Right kidney (tissue), 1 donor: ENCODE measurements around the gene ZBTB46.

Experiments used
- DNase-seq: peaks from one replicate; pipeline ENCODE4 v3.0.0-alpha.2; 2016

ZBTB46 gene

DNA sequence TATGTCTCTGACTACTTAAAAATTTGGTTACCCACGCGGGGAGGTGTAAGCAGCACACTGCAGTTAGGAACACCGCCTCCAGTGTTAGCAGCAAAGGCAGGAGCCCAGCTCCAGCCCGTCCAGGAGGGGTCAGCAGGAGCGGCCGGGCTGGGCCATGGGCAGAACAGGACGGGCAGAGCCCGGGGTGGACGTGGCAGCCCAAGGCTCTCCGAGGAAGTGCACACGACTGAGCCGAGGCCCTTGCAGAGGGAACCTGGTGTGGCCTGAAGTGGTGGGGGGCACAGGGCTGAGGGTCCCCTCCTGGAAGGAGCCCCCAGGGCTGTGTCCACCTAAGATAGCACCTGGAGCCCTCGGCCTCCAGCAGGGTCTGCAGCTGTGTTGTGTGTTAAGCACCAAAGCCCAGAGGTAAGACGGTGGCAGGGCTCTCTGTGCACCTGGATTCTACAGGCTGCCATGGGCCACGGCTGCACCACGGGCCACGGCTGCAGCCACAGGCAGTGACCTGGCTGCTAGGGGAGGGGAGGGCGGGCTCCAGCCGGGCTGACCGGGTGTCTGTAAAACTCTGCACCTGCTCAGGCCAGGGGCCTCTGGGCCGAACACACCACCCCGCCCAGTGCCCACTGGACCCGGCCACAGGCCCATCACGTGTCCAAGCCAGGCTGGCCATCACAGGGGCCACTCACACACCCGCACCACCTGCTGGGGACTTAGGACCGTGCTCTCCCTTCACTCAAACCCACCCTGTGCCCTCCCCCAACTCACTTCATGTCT is 84.9 kb downstream of the ZBTB46 start:
- DNase-seq: no peak

DNA sequence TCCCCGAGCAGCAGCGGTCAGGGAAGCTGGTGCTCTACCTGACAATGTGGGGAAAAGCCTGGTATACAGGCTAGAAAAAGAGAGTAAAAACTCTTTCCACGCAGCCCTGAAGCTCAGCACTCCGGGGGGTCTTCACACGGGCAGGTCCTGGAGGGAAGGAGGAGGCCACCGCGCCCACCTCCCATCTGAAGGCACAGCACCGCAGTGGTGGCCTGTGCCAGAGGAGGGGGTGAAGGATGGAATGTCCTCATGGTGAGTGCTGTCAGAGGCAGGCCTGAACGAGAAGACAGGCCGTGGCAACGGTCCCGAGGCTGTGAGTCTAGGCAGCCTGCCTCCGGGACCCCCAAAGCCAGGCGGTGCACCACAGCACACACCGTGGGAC is 85.6 kb downstream of the ZBTB46 start:
- no peak for DNase-seq

DNA sequence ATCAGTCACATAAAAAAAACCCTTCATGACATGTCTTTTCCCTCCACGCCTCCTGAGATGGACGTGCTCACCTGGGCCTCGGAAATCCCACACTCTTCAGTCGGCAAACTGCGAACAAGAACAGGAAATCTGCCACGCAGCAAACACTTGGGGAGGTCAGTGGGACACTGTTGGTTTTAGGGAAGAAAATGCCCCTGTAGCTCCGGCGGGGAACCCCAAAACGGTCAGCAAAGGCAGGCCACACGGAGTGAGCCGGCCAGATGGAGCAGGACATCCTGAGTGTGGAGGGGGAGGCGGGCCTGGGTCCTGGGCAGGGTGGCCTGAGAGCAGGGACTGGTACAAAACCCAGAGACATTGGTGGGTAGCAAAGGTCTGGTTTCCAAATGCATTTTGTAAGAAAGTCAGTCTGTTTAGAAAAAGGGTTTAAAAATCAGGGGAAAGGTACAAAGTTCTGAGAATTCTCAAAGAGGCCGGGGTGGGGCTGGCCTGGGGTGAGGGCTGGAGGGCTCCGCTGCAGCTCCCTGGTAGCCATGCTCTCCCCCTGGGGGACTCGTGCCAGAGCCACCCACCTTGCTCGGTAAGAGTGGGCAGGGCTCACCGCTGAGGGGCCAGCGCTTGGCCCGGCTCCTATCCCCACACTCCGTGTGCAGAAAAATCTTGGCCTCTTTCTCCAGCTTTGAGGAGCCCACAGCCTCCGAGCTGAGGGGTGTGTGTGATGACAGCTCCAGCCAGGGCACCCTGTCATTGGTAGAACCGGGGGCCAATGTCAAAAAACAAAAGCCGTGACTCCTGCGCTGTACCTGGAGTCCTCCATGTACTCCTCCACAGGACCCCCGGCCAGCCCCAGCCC is 86.3 kb downstream of the ZBTB46 start:
- DNase-seq: no peak

DNA sequence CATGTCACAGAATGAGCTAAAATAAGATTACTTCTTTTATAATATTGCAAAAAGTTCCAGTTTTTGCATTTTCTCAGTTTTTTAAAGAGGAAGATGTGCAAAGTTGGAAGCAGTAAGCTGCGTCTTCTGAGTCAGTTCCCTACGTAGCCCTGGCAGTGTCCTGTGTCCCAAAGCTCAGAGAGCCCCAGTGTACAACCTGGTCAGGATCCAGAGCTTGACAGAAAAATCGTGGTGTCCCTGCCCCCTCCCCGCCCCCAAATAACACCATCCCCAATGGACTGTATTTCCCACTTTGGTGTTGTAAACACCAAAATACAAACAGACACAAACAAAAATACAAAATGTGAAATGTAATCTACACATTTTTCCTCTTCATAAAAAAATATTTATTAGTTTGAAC is 86.9 kb downstream of the ZBTB46 start:
- DNase-seq: no peak

DNA sequence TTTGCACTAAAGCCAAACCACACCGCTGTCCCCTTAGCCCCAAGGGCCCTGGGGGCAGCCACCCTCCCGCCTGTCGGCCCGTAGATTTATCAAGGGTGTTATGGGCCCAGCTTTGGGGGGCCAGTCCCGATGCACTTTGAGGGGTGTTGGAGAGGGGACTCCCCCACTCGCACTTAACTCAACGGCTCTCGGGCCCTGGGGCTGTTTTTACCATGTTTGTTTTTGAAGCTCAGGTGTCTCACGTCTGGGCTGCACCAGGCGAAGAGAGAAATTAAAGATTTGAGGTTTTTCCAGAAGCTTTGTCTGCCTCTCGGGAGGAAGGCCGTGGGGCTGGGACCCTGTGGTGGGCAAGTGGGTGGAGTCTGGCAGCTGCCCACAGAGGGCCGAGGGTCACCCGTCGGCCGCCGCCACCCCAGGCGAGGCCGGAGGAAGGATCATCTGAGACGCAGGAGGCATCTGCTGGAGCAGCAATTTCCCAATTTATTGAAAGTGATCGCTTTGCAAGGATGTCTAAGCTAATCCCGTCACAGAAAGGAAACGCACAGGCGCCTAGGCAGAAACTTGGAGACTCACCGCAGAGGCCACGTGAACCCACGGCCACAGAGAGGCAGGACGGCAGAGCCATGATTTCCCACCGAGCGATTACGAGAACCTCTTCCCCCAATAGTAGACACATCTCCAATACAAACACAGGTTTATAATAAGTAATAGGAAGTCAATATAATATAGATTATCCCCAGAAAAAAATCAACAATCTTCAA is 87.7 kb downstream of the ZBTB46 start:
- no peak for DNase-seq

DNA sequence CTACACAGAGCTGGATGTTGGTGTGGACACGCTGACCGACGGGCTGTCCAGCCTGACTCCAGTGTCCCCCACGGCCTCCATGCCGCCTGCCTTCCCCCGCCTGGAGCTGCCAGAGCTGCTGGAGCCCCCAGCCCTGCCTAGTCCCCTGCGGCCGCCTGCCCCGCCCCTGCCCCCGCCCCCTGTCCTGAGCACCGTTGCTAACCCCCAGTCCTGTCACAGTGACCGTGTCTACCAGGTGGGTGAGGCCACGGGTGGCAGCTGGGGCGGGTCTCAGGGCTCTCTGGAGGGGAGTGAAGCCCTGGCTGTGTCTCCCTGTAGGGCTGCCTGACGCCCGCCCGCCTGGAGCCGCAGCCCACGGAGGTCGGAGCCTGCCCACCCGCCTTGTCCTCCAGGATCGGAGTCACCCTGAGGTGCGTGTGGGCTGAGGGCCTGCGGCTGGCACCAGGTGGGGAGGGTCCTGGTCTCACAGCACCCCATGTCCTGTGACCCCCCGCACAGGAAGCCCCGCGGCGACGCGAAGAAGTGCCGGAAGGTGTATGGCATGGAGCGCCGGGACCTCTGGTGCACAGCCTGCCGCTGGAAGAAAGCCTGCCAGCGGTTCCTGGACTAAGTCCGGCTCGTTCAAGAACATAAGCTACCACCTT is 88.6 kb downstream of the ZBTB46 start:
- no peak for DNase-seq

DNA sequence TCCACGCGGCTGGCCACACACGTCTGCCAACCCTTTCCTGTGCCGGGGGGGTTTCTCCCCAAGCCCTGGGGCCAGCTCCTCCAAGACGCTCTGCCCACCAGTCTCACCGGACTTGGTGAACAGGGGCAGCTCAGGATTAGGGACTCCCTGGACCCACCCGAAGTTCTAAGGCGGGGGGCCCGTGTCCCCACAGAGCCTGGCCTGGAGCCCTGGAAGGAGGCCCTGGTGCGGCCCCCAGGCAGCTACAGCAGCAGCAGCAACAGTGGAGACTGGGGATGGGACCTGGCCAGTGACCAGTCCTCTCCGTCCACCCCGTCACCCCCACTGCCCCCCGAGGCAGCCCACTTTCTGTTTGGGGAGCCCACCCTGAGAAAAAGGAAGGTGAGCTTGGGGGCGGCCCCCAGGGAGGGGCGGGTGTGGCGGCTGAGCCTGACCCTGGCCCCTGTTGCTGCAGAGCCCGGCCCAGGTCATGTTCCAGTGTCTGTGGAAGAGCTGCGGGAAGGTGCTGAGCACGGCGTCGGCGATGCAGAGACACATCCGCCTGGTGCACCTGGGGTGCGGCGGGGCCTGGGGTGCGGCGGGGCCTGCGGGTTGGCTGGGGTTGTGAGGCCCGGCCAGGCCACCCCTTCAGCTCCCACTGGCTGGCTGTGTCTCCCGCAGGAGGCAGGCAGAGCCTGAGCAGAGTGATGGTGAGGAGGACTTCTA is 89.2 kb downstream of the ZBTB46 start:
- no peak for DNase-seq

DNA sequence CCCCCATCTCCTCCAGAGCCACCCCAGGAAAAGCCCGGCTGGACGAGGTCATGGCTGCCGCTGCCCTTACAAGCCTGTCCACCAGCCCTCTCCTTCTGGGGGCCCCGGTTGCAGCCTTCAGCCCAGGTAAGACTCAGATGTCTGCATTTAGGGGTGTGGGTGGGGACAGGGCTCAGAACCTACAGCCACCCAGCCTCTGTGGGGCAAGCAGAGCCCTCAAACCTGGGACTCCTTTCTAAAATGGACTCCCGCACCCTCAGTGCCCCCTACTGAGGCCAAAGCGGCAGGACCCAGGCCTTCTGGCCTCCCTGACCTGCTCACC is 89.7 kb downstream of the ZBTB46 start:
- DNase-seq: no peak

DNA sequence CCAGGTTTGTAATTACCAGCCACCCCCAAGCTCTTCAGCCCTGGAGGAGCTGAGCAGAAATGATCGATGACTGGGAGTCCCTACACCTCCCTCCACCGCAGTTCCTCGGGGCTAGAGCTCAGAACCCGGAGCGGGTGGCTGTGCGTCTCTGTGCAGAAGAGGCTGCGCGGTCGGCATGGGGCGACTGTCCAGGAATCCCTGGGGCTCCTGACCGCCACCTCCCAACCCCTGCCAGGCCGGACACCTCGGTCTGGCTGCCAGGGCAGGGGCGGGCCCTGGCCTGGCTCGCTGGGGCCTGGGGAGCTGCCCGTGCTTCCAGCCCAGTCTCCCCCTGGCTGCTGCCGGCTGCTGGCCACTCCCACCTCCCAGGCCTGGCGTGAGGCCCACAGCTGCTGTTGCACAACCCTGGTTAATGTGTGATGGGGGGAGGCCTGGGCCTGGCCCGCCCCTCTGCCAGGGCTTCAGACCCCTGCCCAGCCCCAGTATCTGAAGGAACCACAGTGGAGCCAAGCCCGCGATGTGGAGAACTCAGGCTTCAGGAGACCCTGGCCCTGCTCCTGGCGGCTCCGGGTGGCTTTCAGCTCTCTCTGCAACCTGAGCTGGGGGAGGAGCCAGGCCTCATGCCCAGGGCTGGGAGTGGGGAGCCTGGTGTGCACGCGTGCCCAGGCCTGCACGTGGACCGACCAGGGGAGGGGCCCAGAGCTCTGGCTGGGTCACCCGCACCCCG is 90.3 kb downstream of the ZBTB46 start:
- DNase-seq: peak; percentile 96

DNA sequence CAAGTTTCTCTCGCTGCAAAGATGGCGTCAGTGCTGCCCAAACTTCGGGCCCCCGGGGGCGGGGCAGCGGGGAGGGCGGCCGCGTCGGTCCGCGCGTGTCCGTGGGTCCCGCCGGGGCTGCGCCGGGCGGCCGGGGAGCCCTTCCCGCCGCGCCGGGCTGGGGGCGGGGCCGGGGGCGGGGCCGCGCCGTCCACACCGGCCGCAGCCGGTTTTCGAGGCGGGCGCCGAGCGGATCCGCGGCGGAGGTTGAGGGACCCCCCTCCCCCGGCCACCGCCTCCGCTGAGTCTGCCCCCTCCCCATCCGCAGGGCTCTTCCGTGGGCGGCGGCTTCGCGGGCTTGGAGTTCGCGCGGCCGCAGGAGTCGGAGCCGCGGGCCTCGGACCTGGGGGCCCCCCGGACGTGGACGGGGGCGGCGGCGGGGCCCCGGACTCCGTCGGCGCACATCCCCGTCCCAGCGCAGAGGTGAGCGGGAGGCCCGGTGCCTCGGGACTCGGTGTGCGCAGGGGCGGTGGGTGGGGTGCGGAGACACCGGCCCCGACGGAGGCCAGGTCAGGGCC is 90.9 kb downstream of the ZBTB46 start:
- DNase-seq: no peak

DNA sequence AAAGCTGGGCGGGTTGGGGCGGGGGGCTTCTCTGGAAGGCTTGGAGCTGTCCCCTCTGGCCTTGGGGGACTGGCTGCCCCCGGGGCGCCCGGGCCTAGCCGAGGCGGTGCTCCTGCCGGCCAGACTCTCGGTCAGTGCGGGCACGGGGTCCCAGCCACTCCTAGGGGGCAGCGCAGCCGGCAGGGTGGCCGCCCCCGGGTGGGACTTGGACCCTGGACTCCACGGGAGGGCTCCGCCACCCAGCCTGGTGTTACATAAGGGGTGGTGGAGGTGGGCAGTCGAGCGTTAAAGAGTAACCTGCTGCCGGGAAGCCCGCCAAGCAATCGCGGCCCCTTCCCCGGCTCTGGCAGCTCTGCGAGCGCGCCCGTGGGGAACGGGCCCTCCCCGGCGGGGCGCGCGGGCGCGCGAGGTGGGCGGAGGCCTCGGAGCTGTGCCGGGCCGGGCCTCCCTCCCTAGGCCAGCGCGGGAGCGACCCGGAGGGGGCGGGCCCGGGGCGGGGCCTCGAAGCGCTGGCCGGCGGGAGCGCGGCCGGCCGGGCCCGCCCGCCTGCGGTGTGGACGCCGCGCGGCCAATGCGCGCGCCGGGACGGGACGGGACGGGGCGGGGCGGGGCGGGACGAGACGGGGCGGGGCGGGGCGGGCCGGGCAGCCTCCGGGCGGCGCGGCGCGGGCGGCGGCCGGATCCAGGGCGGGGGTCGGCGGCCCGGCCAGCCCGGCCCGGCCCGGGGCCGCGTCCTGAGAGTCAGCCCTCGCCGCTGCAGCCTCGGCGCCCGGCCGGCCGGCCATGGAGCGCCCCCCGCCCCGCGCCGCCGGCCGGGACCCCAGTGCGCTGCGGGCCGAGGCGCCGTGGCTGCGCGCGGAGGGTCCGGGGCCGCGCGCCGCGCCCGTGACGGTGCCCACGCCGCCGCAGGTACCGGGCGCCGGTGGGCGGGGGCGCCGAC is 91.7 kb downstream of the ZBTB46 start, which contains the start of gene SLC2A4RG:
Gene SLC2A4RG, plus strand, starts transcription at position 647 of the 940 bp plus-strand sequence. Its CDS starts 137 bp downstream, at position 784.
- peak; percentile 89 for DNase-seq

DNA sequence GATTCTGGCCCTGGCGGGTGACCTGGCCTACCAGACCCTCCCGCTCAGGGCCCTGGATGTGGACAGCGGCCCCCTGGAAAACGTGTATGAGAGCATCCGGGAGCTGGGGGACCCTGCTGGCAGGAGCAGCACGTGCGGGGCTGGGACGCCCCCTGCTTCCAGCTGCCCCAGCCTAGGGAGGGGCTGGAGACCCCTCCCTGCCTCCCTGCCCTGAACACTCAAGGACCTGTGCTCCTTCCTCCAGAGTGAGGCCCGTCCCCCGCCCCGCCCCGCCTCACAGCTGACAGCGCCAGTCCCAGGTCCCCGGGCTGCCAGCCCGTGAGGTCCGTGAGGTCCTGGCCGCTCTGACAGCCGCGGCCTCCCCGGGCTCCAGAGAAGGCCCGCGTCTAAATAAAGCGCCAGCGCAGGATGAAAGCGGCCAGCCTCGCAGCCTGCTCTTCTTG is 92.4 kb downstream of the ZBTB46 start:
- DNase-seq: no peak

DNA sequence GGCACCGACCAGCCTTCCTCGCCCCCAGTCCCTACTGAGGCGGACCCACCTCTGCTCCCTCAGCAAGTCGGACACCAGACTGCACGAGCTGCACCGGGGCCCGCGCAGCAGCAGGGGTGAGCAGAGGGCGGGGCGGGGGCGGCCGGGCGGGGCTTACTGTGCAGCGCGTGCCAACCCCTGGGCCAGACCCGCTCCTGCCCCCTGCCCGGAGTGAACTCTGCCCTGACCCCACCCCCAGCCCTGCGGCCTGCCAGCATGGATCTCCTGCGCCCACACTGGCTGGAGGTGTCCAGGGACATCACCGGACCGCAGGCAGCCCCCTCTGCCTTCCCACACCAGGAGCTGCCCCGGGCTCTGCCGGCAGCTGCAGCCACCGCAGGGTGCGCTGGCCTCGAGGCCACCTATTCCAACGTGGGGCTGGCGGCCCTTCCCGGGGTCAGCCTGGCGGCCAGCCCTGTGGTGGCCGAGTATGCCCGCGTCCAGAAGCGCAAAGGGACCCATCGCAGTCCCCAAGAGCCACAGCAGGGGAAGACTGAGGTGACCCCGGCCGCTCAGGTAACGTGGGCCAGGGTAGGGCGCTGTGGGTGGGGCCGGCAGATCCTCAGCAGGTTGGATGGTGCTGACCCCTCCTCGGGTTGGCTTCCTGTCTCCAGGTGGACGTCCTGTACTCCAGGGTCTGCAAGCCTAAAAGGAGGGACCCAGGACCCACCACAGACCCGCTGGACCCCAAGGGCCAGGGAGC is 92.9 kb downstream of the ZBTB46 start:
- DNase-seq: peak; percentile 42

DNA sequence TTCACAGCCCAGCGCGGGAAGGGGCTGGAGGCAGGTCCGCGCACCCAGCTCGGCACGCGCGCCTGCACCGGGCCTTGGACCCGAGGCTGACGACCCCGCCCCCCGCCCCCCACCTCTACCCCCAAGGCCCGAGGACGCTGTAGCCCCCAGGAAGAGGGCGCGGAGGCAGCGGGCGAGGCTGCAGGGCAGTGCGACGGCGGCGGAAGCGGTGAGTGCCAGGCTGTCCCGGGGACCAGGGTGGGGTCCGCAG is 93.4 kb downstream of the ZBTB46 start:
- no peak for DNase-seq

DNA sequence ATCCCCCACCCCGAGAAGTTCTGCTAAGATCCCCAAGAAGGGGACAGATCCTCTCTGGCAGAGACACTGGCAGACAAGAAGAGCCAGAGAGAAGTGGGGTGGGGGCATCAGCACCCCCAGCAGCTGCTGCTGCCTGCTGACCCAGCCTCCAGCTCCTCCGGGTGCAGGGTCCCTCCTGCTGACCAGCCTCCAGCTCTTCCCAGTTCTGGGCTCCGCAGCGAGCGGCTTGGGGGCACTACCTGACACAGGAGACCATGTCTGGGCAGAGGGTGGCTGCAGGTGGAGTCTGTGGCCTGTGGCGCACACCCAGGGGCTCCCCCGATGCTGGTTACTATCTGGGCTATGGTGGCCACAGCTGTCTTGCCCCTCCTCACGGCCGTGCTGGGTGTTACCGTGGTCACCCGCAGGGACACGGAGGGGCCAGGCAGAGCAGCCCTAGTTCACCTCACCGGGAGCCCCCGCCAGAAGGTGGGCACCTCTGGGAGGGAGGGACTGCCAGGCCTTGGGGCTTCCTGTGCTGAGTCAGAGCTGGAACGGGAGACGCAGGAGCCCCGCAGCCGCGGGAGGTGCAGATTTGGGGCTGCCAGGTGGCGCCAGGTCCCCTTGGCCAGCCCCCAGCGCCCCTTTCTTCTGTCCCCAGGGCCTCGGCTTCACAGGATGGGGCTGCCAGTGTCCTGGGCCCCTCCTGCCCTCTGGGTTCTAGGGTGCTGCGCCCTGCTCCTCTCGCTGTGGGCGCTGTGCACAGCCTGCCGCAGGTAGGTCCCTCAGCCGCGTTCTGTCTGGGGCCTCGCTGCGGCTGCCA is 94.0 kb downstream of the ZBTB46 start:
- peak; percentile 51 for DNase-seq

DNA sequence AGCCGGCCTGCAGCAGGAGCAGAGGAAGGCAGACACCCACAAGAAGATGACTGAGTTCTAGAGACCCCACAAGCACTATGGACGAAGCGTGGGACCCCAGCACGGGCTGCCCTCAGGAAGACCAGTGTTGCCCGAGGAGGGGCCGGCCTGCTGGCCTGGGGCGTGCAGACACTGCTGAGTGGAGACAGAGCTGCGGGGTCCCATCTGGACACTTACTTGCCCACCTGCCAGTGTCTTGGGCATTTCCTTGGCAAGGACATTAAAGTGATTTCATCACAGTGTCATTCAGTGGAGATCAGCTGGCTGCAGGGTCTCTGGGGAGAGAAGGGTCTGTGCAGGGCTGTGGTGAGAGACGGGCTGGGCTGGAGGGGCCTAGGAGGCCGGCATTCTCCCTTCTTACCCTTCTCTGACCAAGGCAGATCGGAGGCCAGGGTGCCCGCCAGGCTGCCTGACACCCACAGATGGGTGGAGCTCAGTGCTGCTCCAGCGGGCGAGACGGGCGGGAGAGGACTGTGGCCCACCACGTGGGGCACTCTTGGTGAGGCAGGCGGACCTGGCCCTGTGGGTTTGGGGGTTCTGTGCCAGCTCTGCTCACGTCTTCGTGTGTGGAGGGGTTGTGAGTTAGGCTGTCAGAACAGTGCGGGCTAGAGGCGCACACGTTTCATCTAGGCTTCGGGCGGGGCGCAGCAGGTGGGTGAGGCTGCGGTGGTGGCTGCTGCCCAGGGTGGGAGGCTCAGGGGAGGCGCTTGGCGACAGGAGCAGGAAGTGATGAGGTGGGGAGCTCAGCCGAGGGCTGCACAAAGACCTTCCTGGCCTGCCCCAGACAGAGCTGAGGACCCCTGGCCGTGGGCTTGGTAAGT is 95.0 kb downstream of the ZBTB46 start, which contains the start of gene LIME1:
Gene LIME1, plus strand, starts transcription at position 806 of the 860 bp plus-strand sequence. CDS start 886 bp downstream, outside the sequence.
- DNase-seq: no peak
